ENCODE data around the gene TMEM14C. TPM values are rescaled to one million over a fixed set of nuclear protein-coding genes. Genes with fewer than 3 reads are reported as not detected.

TMEM14C gene
- 182 and 185 TPM in 2 replicates for total RNA-seq

DNA sequence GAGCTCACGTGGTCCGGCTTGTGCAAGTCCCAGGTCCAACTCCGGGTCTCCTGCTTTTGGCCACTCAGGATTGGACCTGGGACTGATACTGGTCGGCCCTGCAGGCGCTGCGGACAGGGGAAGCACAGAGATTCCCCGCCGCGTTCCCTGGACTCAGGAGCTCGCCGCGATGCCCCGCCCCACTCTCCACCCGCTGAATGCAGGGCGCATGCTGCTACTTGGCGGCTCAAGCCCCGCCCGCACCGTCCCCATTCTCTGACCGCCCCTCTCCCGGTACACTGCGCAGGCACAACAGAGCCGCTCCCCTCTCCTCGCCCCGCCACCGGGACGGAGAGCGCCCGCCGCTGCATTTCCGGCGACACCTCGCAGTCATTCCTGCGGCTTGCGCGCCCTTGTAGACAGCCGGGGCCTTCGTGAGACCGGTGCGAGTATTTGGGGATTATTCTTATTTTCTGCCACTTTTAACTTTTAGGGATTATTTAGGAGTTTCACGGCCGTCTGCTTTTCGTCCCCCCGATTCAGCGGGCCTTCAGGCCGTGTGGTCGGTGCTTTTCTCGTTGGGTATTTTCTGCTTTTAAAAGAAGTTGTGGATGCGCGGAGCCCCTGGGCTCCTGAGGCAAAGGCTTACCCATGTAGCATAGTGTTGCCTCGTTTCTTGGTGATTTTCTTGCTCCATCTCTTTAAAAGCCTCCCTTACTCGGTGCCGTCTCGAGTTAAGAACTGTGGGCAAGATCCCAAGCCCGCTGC, at the start of gene TMEM14C:
Gene TMEM14C, plus strand, starts transcription at position 251 of the 747 bp plus-strand sequence. CDS start 1,544 bp downstream, outside the sequence.

GRCh38 chr6:10694302-10695085, 28.4 kb upstream of the TMEM14C start, which contains the start of the genes C6orf52 and PAK1IP1:
C6orf52 (minus strand) TSS chr6:10694616; CDS start chr6:10687550, 7,066 bp downstream.
PAK1IP1 (plus strand) TSS chr6:10694972; CDS start chr6:10694986, 14 bp downstream.

GRCh38 chr6:10747251-10747972, 24.5 kb downstream of the TMEM14C start, which contains the start of gene TMEM14B:
TMEM14B (plus strand) TSS chr6:10747805; CDS start chr6:10749246, 1,441 bp downstream.

Other genes starting within 250 kb of the TMEM14C start
- gene GCNT2, start 201.7 kb upstream of the TMEM14C start, total RNA-seq: not detected in 2 replicates
- not detected in 2 replicates for gene C6orf52, start 28.5 kb upstream of the TMEM14C start, total RNA-seq
- gene PAK1IP1, start 28.1 kb upstream of the TMEM14C start, total RNA-seq: 8.9 and 12.9 TPM in 2 replicates
- gene TMEM14B, start 24.7 kb downstream of the TMEM14C start, total RNA-seq: 45.9 and 51.0 TPM in 2 replicates
- not detected in 2 replicates for gene MAK, start 115.5 kb downstream of the TMEM14C start, total RNA-seq
- gene GCM2, start 159.0 kb downstream of the TMEM14C start, total RNA-seq: not detected in 2 replicates
- gene SYCP2L, start 164.0 kb downstream of the TMEM14C start, total RNA-seq: not detected in 2 replicates